Ovary (tissue), 9 donors: ENCODE measurements around the gene LETM1. TPM values are rescaled to one million over a fixed set of nuclear protein-coding genes. Genes with fewer than 3 reads are reported as not detected.

Source experiments
- DNase-seq, 5 donors: peaks; one replicate each; pipeline ENCODE4 v3.0.0-alpha.2; 2019 to 2020
- H3K27ac ChIP-seq, 2 donors: fragments of 200-600 bp; one replicate each; pipeline versions ENCODE4 v1.5.1 to v1.8.0; 2019 to 2022
- H3K27me3 ChIP-seq: fragments of 200-600 bp; one replicate; pipeline ENCODE4 v1.8.0; 2022
- H3K36me3 ChIP-seq: fragments of 200-600 bp; sonication (generic); one replicate; pipeline ENCODE4 v1.5.1; 2019
- H3K4me1 ChIP-seq: one replicate; pipeline ENCODE4 v1.8.1; 2013; ENCODE audit warnings: mild to moderate bottlenecking, moderate library complexity; ENCODE audit not compliant: insufficient read depth
- H3K4me3 ChIP-seq: fragments of 200-600 bp; sonication (generic); one replicate; pipeline ENCODE4 v1.5.1; 2017
- H3K9me3 ChIP-seq, 2 donors: fragments of 200-600 bp in 1 of 2; sonication (generic) in 1 of 2; one replicate each; pipeline versions ENCODE4 v1.5.1 to v1.8.1; 2013 to 2019; ENCODE audit warnings: mild to moderate bottlenecking in 1 of 2, moderate library complexity in 1 of 2
- CTCF ChIP-seq, 3 donors: fragments of 450-650 bp in 2 of 3; fragments of 200-600 bp in 1 of 3; IDR thresholded peaks; one replicate each; pipeline versions ENCODE4 v1.5.1 to v1.8.0; 2016 to 2022; ENCODE audit warnings: antibody characterized with exemption in 3 of 3, mild to moderate bottlenecking in 1 of 3
- EP300 ChIP-seq: sonication (generic); formaldehyde crosslinking; IDR thresholded peaks from one replicate; pipeline ENCODE4 v1.6.1; 2017; ENCODE audit warnings: antibody characterized with exemption
- POLR2A ChIP-seq: fragments of 450-650 bp; IDR thresholded peaks from one replicate; pipeline ENCODE4 v1.6.1; 2017; ENCODE audit warnings: antibody characterized with exemption, mild to moderate bottlenecking, moderate library complexity
- WGBS, 3 donors: extraction: QIAGEN DNeasy Blood & Tissue Kit in 1 of 3; methylation state at CpG; one replicate each; pipeline versions ENCODE4 v1.1.5 to v1.1.7; 2013 to 2017; 5-methylcytosine and 5-hydroxymethylcytosine counted together
- intact Hi-C, 4 donors: fragments of 100-400 bp; cut with DNase I; formaldehyde crosslinking; loops; one replicate each; pipeline versions ENCODE4 v1.11.0 to v1.15.1; 2022 to 2023
- polyA plus RNA-seq, 2 donors: library from polyadenylated mRNA; stranded (reverse); fragments of 200-250 nt in 1 of 2; fragments of 350-450 nt in 1 of 2; fragmentation: Illumina TruSeq in 1 of 2; extraction: RNeasy Lipid Tissue Mini Kit (QIAGEN cat#74804) in 1 of 2; gene quantifications; one replicate each; pipeline ENCODE4 v1.2.3, GENCODE V29; 2013 to 2014
- total RNA-seq, 7 donors: library from RNA; depleted of rRNA in 2 of 7; stranded (reverse); fragments of >200 nt in 2 of 7; fragmentation: NEBNext Ultra II Directional in 3 of 7; extraction: Animal tissue kit (Norgen Biotek cat#: 25700) in 3 of 7; gene quantifications; one replicate each; pipeline versions ENCODE4 v1.1.0 to v1.2.4, GENCODE V29; 2016 to 2023
- donor health status: DM: no; HTN: no; CAD: no; lungs with moderate emphysema.
- donor health status: DM: no; HTN: no; CAD: no.
- donor health status: Bipolar disorder and iron deficiency.
- donor health status: DM: yes; HTN: yes; CAD: no.
- donor health status: DM: no; HTN: no; CAD: no.
- donor health status: DM: yes; HTN: yes; CAD: no.

The LETM1 gene
- total and polyA plus RNA-seq, 9 donors, result 9.3 to 43.6 (median 30.5) TPM

DNA sequence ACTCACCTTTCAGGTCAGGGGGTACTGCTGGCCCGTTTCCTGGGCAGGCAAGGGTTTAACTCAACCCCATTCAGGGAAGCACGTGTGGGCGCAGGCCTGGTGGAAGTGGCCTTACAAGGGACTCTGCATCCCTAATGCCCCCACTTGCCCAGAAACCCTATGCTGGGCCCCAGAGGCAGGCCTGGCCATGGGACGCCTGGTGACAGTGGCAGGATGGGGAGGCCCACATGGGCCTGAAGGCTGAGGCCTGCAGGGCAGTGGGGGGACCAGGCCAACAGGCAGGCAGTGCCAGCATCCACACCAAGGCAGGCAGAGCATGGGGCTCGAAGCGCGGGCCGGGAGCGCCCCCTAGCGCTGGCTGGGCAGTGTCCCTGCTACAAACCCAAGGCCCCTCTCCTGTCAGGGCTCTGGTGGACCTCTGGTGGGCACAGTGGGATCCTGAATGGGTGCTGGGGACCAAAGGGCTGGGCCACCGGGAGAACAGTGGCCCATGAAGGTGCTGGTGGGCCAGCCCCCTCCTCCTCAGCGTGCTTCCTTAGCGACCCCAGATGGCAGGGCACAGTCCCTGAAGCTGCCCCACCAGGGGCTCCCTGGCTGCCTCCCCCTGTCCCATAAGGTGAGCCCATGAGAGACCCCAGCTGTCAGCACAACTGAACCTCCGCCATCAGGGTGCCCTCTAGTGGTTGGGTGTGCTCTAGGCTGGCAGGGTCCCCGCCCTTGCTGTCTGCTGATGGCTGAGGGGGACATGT lies 46.0 kb downstream of the LETM1 start:
- peak in 4 of 5 donors; percentile 40 to 67 (median 52) for DNase-seq
- WGBS, 3 donors, result 25 to 36% (median 31%) methylated on average over 15 of the region's 15 CpGs
- intact Hi-C loops, result loop anchor here in 1 of 4 donors (5.0 kb wide), 1 partner anchor 63 kb away; no protein-coding TSS in a partner anchor

DNA sequence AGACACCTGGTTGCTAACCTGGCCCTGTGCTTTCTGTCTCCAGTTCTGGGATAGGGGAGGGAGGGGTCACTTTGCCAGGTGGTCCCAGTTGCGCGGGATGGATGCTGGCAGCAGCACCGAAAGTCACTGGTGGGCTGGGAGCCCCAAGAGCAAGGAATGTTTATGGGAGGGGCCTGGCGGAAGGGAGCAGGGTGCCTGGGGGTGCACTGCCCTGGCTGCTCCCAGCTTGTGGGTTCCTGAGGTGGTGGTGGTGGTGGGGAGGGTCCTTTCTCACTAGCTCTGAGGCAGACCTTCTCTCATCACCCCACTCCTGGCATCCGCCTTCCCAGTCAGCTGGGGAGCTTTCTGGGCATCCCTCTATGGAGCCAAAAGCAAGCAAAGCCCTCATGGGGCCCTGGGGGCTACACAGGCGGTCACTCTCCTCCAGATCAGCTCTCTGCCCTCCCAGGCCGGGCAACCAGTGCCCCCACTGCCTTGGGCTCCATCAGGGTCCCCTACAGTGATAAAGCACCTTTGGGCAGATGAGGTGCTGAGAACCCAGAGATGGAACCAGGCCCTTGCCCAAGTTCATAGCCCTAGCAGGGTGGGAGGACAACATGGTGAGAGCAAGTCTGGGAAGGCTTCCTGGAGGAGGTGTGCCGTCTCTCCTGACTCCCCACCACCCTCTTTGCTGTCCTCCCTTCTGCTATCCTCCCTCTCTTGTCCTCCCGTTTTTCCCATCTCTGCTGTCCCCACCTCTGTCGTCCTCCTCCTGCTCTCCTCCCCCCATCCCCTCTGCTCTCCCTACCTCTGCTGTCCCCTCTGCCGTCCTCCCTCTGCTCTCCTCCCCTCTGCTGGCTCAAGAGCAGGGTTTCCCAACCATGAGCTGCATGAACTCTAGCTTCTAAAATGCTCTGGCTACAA lies 46.9 kb downstream of the LETM1 start:
- H3K9me3 ChIP-seq, result no peaks in the 10 kb centered on the region
- TF ChIP-seq POLR2A (no peak), EP300 (no peak), CTCF (IDR thresholded peaks at IDR 0.05) (no peak)
- H3K4me1 ChIP-seq, result no peaks in the 10 kb centered on the region
- no peaks in the 10 kb centered on the region for H3K27me3 ChIP-seq
- H3K36me3 ChIP-seq, result no peaks in the 10 kb centered on the region
- no peak for DNase-seq
- intact Hi-C loops, result loop anchor here in 1 of 4 donors (5.0 kb wide), 1 partner anchor 62 kb away; no protein-coding TSS in a partner anchor
- H3K27ac ChIP-seq, result no peak overlapping the region
- no peak overlapping the region for H3K4me3 ChIP-seq
- 58 to 68% (median 64%) methylated on average over 11 of the region's 11 CpGs for WGBS, 3 donors

More for the DNA sequence above, 46.0 kb downstream of the LETM1 start:
- H3K4me3 ChIP-seq, result no peak overlapping the region
- H3K4me1 ChIP-seq, result no peaks in the 10 kb centered on the region
- H3K36me3 ChIP-seq, result no peaks in the 10 kb centered on the region
- no peaks in the 10 kb centered on the region for H3K9me3 ChIP-seq
- no peak for TF ChIP-seq POLR2A
- peak in 1 of 3 donors; percentile 15 for TF ChIP-seq CTCF (IDR thresholded peaks at IDR 0.05)
- H3K27ac ChIP-seq, result no peak overlapping the region
- no peaks in the 10 kb centered on the region for H3K27me3 ChIP-seq

GRCh38 chr4:1808396-1808795 lies 47.6 kb downstream of the LETM1 start:
- Histone ChIP-seq H3K27ac (no peak overlapping the region), H3K36me3 (no peaks in the 10 kb centered on the region), H3K27me3 (no peaks in the 10 kb centered on the region), H3K4me1 (no peaks in the 10 kb centered on the region), H3K4me3 (no peak overlapping the region), H3K9me3 (no peaks in the 10 kb centered on the region)
- 61 to 72% (median 72%) methylated on average over 6 of the region's 6 CpGs for WGBS, 3 donors
- intact Hi-C loops, result loop anchor here in 1 of 4 donors (5.0 kb wide), 1 partner anchor 61 kb away; no protein-coding TSS in a partner anchor
- no peak for DNase-seq
- TF ChIP-seq CTCF (IDR thresholded peaks at IDR 0.05) (no peak), EP300 (no peak), POLR2A (no peak)

GRCh38 chr4:1807332-1807777 lies 48.6 kb downstream of the LETM1 start:
- no peak for DNase-seq
- Histone ChIP-seq H3K27ac (no peak overlapping the region), H3K27me3 (no peaks in the 10 kb centered on the region), H3K4me3 (no peak overlapping the region), H3K9me3 (no peaks in the 10 kb centered on the region), H3K36me3 (no peaks in the 10 kb centered on the region), H3K4me1 (no peaks in the 10 kb centered on the region)
- TF ChIP-seq EP300 (no peak), CTCF (IDR thresholded peaks at IDR 0.05) (no peak), POLR2A (no peak)
- 61 to 80% (median 75%) methylated on average over 4 to 16 of the region's 16 CpGs for WGBS, 3 donors
- intact Hi-C loops, result loop anchor here in 1 of 4 donors (5.0 kb wide), 1 partner anchor 60 kb away; no protein-coding TSS in a partner anchor
